MM.1S (cell line): ENCODE results near the gene SLC17A8.

Experiments
- CTCF ChIP-seq: fragments of 300-600 bp; sonication (generic); IDR thresholded peaks from 2 replicates; pipeline ENCODE4 v1.5.1; 2016; ENCODE audit warnings: antibody characterized with exemption, low read length, mixed read lengths
- EZH2 ChIP-seq: fragments of 300-600 bp; sonication (generic); optimal IDR thresholded peaks from 2 replicates; pipeline ENCODE3; 2017; ENCODE audit warnings: low read depth, mild to moderate bottlenecking, antibody characterized with exemption, low read length, mixed read lengths

GRCh38 chr12:100311317-100311716 lies 45.6 kb upstream of the SLC17A8 start:
- TF ChIP-seq CTCF: no peak
- no peak for TF ChIP-seq EZH2
